GM19397 (cell line): ENCODE data around the gene NIPAL3.
"Not testable (repeated sequence)": the region's sequence is repeated elsewhere in the genome, so short reads cannot be mapped to it uniquely, and the experiment has no call there.

Experiments
- ATAC-seq: cut with Tn5 transposase; IDR thresholded peaks from one replicate; pipeline ENCODE4 v1.9.1; 2021; ENCODE audit warnings: mild to moderate bottlenecking, moderate library complexity; ENCODE audit not compliant: unreplicated experiment

The NIPAL3 gene

DNA sequence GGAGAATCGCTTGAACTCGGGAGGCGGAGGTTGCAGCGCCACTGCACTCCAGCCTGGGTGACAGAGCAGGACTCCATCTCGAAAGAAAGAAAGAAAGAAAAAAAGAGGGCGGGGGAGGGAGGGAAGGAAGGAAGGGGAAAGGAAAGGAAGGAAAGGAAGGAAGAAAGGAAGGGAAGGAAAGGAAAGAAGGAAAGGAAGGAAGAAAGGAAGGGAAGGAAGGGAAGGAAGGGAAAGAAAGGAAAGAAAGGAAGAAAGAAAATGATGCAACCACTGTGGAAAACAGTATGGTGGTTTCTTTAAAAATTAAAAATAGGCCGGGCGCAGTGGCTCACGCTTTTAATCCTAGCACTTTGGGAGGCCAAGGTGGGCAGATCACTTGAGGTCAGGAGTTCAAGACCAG lies 71.9 kb downstream of the NIPAL3 start:
- ATAC-seq, result no peak

DNA sequence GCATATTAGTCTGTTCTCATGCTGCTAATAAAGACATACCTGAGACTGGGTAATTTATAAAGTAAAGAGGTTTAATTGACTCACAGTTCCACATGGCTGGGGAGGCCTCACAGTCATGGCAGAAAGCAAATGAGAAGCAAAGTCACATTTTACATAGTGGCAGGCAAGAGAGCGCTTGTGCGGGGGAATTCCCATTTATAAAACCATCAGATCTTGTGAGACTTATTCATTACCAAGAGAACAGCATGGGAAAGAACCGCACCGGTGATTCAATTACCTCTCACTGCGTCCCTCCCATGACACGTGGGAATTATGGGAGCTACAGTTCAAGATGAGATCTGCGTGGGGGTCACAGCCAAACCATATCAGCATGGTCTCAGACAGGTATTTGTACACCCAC lies 72.6 kb downstream of the NIPAL3 start:
- not testable (repeated sequence) for ATAC-seq

GRCh38 chr1:24489674-24490073 lies 74.1 kb downstream of the NIPAL3 start:
- ATAC-seq, result no peak

GRCh38 chr1:24490101-24490781 lies 74.6 kb downstream of the NIPAL3 start:
- ATAC-seq, result no peak

GRCh38 chr1:24491577-24492360 lies 76.2 kb downstream of the NIPAL3 start:
- ATAC-seq, result no peak

DNA sequence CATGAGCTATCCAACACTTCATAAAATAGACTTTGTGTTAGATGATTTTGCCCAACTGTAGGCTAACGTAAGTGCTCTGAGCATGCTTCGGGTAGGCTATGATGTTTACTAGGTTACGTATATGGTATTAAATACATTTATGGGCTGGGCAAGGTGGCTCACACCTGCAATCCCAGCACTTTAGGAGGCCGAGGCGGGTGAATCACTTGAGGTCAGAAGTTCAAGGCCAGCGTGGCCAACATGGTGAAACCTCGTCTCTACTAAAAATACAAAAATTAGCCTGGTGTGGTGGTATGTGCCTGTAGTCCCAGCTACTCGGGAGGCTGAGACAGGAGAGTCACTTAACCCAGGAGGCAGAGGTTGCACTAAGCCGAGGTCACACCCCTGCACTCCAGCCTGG lies 77.3 kb downstream of the NIPAL3 start:
- not testable (repeated sequence) for ATAC-seq

GRCh38 chr1:24493785-24494184 lies 78.2 kb downstream of the NIPAL3 start:
- no peak for ATAC-seq

GRCh38 chr1:24498589-24498988 lies 83.0 kb downstream of the NIPAL3 start:
- no peak for ATAC-seq

GRCh38 chr1:24500448-24501048 lies 84.9 kb downstream of the NIPAL3 start:
- no peak for ATAC-seq

- no peak for ATAC-seq
Measured at GRCh38 chr1:24501371-24502064, 85.9 kb downstream of the NIPAL3 start.

GRCh38 chr1:24502065-24502708 lies 86.6 kb downstream of the NIPAL3 start:
- ATAC-seq, result no peak

GRCh38 chr1:24502709-24503058 lies 87.1 kb downstream of the NIPAL3 start, which contains the start of gene RCAN3:
Gene RCAN3, plus strand, starts transcription at chr1:24502836. Its CDS starts 11,537 bp downstream, at chr1:24514373.
- ATAC-seq, result no peak

GRCh38 chr1:24503059-24503751 lies 87.6 kb downstream of the NIPAL3 start:
- no peak for ATAC-seq

- ATAC-seq, result no peak
Measured at GRCh38 chr1:24503870-24504523, 88.4 kb downstream of the NIPAL3 start.

- no peak for ATAC-seq
Measured at GRCh38 chr1:24504560-24504959, 89.0 kb downstream of the NIPAL3 start.

- no peak for ATAC-seq
Measured at GRCh38 chr1:24505816-24506215, 90.2 kb downstream of the NIPAL3 start.

- ATAC-seq, result no peak
Measured at GRCh38 chr1:24506691-24507381, 91.2 kb downstream of the NIPAL3 start.

DNA sequence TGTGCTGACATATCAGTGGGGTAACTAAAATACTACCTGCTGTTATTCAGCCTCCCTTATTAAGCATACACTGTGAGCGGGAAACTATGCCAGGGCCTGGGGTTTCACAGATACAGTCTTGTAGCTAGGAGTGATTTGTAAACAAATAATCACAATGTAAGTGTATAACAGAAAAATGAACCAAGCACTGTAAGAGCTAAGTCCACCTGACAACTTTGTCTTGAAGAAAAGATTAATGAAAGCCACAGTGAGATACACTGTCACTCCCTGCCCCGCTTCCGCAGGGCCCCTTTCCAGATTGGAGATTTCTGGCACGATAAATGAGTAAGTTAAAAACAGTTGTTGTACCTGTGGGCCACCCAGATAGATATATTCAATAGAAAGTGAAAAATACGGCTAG lies 91.8 kb downstream of the NIPAL3 start:
- ATAC-seq, result no peak

DNA sequence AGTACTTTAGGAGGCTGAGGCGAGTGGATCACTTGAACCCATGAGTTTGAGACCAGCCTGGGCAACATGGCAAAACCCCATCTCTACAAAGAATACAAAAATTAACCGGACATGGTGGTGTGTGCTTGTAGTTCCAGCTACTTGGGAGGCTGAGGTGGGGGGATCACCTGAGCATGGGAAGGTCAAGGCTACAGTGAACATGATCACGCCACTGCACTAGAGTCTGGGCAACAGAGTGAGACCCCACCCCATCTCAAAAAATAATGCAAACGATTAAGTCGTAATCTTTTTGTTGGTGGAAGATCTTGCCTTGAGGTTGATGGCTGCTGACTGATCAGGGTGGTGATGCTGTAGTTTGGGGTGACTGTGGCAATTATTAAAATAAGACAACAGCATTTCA lies 93.3 kb downstream of the NIPAL3 start:
- ATAC-seq, result no peak
